HAP-1 (cell line): ENCODE results near the gene SNAI3.

ENCODE experiments used
- DNase-seq, 2 experiments: peaks; one replicate each; pipeline ENCODE4 v3.0.0-alpha.2; 2016 to 2020; ENCODE audit warnings: low spot score in 2 of 2
- H3K27me3 ChIP-seq: fragments of 250-450 bp; sonication (Bioruptor Pico); 2 replicates; pipeline ENCODE4 v1.5.1; 2020; ENCODE audit warnings: low read depth, mild to moderate bottlenecking, moderate library complexity
- H3K36me3 ChIP-seq: fragments of 250-450 bp; sonication (Bioruptor Pico); replicated peaks from 2 replicates; pipeline ENCODE4 v1.5.1; 2020; ENCODE audit warnings: mild to moderate bottlenecking
- H3K4me1 ChIP-seq: fragments of 250-450 bp; sonication (Bioruptor Pico); 2 replicates; pipeline ENCODE4 v1.5.1; 2020; ENCODE audit warnings: mild to moderate bottlenecking
- H3K4me3 ChIP-seq: fragments of 250-450 bp; sonication (Bioruptor Pico); 2 replicates; pipeline ENCODE4 v1.5.1; 2020; ENCODE audit warnings: mild to moderate bottlenecking, moderate library complexity
- H3K9me3 ChIP-seq: fragments of 250-450 bp; sonication (Bioruptor Pico); 2 replicates; pipeline ENCODE4 v1.5.1; 2020; ENCODE audit warnings: mild to moderate bottlenecking, moderate library complexity
- in situ Hi-C: fragments of 300-500 bp; cut with MboI; formaldehyde crosslinking; loops from 3 replicates; pipeline ENCODE4 v1.14.3; 2020; ENCODE audit warnings: low sequenced_read_pairs, inconsistent platforms, mixed read lengths

Gene SNAI3

DNA sequence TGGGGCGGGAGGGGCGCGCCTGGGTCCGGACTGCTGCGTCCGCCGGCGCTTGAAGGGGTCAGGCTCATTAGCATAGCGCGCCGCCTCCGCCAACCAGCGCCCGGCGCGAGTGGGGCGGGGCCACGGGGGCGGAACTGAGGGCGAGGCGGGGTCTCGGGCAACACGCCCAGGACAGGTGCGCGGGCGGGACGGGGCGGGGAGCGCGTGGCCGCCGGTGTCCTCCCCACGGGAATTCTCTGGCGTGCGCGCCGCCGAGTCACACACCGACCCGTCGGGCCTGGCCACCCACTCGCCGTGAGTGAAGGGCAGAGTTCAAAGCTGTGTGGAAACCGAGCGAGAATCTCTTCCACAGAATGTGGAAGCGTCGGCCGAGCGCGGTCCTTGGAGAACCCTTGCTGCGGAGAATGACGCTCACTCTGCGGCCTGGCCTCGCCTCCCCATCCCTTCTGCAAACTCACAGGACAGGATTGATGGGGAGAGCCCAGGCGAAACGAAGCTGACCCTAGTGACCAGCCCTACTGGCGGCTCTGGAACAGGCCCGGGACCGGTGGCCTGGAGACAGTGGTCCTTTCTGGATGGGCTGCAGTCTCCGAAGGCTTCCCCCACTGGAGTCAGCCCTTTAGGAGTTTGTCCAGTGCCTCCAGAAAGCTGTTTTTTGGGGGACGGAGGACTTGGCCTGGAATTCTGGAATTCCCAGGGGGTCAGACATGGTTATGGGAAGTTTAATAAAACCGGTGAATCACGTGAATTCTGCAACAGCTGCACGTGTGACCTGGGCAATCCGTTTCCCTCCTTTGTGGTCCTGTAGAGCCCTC lies at the start of gene SNAI3:
Gene SNAI3 (minus strand): TSS at position 69 of the 815 bp plus-strand sequence. CDS start 101 bp downstream, outside the sequence.
- Histone ChIP-seq H3K4me3 (peak within 1 kb of the TSS; percentile 41), H3K36me3 (no peaks in the 10 kb centered on the region), H3K9me3 (no peaks in the 10 kb centered on the region), H3K27me3 (peaks cover 8% of the 10 kb centered on the region), H3K4me1 (peaks cover 5% of the 10 kb centered on the region; the same call in 1 of the 2 replicates)
- peak; percentile 82 to 93 for DNase-seq
- in situ Hi-C loops, result no loop called here

DNA sequence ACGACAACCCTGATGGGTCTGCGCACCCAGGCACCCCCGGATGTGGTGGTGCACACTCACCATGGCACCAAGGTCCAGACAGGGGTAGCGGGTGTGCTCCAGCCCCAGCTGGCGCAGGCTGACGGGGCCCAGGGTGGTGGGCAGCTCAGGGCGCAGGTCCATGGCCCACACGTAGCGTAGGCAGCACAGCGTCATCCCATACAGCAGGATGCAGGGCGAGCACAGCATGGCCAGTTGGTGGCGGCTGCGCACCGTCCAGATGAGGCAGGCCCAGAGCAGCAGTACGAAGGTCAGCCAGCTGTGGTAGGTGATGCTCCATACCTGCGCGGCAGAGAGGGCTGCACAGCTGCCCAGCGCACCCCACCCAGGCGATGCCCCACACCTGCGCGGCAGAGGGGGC lies 49.8 kb upstream of the SNAI3 start:
- Histone ChIP-seq H3K27me3 (no peaks in the 10 kb centered on the region), H3K9me3 (no peaks in the 10 kb centered on the region), H3K4me1 (no peaks in the 10 kb centered on the region), H3K4me3 (no peak overlapping the region), H3K36me3 (peaks cover 71% of the 10 kb centered on the region)
- DNase-seq, result no peak
- in situ Hi-C loops, result no loop called here

DNA sequence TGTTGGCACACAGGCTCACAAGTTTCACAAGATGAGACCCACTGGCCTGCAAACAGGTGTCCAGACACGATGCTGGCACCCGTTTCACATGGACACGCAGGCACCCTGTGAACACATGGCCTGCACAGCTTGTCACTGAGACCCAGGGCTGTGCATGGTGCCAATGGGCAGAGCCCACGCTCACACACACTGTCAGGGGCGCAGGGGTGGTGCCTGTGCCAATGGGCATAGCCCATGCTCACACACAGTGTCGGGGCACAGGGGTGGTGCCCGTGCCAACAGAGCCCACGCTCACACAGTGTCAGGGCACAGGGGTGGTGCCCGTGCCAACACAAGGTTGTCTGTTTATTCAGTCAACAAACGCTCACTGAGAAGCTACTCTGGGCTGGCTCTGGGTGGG lies 49.3 kb upstream of the SNAI3 start:
- DNase-seq, result no peak
- H3K36me3 ChIP-seq, result peaks cover 76% of the 10 kb centered on the region
- H3K4me3 ChIP-seq, result no peak overlapping the region
- no peaks in the 10 kb centered on the region for H3K9me3 ChIP-seq
- in situ Hi-C loops, result no loop called here
- H3K4me1 ChIP-seq, result no peaks in the 10 kb centered on the region
- H3K27me3 ChIP-seq, result no peaks in the 10 kb centered on the region

DNA sequence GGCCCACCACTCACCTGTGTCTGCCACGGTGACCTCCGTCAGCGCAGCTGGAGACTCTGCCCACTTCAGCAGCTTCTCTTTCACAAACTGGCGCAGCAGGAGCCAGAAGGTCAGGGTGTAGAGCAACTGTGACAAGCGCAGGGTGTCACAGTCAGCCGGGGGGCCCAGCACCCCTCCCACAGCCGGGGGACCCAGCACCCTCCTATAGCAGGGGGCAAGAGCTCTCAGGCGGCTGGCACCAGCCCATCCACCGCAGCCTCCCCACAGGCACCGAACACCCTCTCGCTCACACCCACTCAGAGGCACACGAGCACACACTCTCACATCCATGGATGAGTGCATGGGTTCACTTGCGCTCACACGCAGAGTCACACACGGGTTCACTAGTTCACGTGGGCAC lies 48.8 kb upstream of the SNAI3 start:
- peaks cover 73% of the 10 kb centered on the region for H3K36me3 ChIP-seq
- in situ Hi-C loops, result no loop called here
- DNase-seq, result no peak
- H3K4me1 ChIP-seq, result no peaks in the 10 kb centered on the region
- no peak overlapping the region for H3K4me3 ChIP-seq
- H3K27me3 ChIP-seq, result no peaks in the 10 kb centered on the region
- no peaks in the 10 kb centered on the region for H3K9me3 ChIP-seq

DNA sequence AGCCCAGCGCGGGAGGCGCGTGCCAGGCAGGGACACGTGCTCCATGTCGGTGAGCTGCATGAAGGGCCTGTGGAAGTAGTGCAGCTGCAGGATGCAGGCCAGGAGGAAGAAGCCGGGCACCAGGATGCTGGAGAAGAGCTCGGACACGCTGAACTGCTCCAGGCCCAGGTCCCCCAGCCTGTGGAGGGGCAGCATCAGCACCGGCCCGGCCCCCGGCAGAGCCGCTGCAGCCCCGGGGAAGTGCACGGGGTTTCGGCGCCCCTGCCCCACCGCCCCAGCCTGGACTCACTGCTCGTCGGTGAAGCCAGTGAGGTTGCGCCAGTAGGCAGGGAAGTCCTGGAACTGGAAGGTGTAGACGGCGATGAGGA lies 48.0 kb upstream of the SNAI3 start:
- in situ Hi-C loops, result no loop called here
- Histone ChIP-seq H3K36me3 (peaks cover 72% of the 10 kb centered on the region), H3K4me3 (no peak overlapping the region), H3K9me3 (no peaks in the 10 kb centered on the region), H3K27me3 (no peaks in the 10 kb centered on the region), H3K4me1 (no peaks in the 10 kb centered on the region)
- DNase-seq, result no peak

DNA sequence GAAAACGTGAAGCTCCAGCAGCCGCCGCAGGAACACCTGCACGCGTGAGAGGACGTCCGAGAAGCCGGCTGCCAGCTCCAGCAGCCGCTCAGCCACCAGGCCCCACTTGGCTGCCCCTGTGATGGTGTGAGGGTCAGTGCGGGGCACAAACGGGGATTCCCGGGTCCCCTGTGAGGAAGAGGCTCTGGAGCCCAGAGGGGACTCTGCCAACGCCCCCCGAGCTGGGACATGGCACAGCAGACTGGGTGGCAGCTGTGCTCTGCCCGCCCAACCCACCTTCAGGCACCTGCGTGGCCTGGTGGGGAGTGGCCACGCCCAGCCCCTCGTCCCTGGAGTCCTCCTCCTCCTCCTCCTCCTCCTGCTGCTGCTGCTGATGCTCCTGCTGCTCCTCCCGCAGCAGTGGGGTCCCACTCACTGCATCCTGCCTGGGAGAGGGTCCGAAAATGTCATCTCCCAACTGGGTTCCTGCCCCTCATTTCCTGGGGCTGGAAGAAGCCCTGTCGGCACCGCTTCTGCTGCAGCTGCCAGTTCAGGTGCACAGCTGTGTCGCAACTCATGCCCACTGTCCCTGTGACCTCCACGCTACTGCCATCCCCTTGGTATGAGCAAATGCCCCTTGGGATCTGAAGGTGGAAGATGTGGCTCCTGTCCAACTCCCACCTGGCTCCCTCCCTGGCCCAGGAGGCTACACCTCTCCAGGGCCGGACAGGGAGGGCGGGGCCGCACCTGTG lies 47.5 kb upstream of the SNAI3 start:
- in situ Hi-C loops, result no loop called here
- Histone ChIP-seq H3K36me3 (peaks cover 72% of the 10 kb centered on the region), H3K4me1 (no peaks in the 10 kb centered on the region), H3K9me3 (no peaks in the 10 kb centered on the region), H3K27me3 (no peaks in the 10 kb centered on the region), H3K4me3 (no peak overlapping the region)
- DNase-seq, result no peak

DNA sequence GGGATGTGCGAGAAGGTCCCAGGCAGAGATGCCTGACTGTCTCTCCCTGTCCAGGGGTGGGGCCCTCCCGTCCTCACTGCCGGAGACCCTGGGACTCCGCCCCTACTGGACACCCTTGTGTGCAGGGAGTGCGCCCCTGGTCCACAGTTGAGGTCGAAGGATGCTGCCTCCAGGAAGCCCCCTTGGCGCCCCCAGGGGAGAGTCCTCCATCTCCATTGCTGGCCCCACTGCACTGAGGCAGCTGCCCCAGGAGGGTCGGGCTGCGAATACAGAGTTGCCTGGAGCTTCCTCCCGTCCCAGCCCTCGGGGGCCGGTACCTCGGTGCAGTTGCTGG lies 46.6 kb upstream of the SNAI3 start:
- Histone ChIP-seq H3K4me1 (no peaks in the 10 kb centered on the region), H3K27me3 (no peaks in the 10 kb centered on the region), H3K4me3 (no peak overlapping the region), H3K36me3 (peaks cover 66% of the 10 kb centered on the region), H3K9me3 (no peaks in the 10 kb centered on the region)
- in situ Hi-C loops, result no loop called here
- DNase-seq, result no peak

DNA sequence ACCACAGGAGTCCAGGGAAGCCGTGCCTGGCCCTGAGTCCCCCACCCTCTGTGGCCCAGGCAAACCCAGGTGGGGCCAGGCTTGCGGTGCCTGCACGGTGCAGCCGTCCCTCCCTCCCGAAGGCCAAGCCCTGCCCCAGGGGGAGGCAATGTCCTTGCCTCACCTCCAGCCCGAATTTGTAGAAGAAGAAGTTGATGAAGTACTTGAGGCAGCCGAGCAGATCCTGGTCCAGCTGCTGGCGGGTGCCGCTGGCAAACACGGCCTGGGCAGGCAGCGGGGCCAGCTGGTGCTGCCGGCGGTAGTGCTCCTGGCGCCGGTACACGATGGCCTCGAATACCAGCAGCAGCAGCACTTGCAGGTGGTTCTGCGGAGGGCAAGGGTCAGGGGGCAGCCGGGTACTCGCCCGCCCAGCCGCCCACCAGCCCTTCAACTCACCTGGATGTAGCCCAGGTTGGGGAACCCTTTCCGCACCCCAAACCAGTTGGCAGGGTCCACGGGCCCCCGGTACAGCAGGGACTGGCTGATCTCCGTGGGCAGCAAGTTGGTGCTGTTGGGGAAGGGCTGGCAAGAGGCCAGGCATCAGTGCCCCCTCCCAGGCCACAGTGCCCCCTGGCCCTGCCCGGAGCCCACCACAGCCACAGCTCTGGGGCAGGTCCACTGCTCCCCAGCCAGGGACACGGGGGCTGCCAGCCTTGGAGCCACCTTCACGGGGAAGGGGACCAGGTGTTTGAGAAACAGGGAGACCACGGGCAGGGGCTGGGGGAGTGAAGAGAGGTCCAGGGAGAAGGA lies 46.1 kb upstream of the SNAI3 start:
- no peak overlapping the region for H3K4me3 ChIP-seq
- in situ Hi-C loops, result no loop called here
- DNase-seq, result no peak
- H3K4me1 ChIP-seq, result no peaks in the 10 kb centered on the region
- no peaks in the 10 kb centered on the region for H3K27me3 ChIP-seq
- H3K36me3 ChIP-seq, result peaks cover 66% of the 10 kb centered on the region
- H3K9me3 ChIP-seq, result no peaks in the 10 kb centered on the region

DNA sequence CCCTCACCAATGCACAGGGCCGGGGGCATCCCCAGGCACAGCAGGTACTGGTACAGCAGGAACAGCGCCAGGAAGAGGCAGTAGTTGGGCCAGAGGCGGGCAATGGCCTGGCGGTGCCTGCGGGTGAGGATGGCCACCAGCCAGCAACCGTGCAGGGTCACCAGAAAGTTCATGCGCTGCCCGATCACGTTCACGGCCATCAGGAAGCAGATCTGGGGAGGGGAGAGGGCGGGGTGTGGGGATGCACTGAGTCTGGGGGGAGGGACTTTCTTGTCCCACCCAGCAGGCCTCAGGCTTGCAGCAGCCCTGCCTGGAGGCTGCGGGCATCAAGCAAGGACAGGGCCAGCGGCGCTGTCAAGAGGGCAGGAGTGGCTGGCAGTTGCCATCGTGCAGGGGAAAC lies 45.4 kb upstream of the SNAI3 start:
- DNase-seq, result no peak
- Histone ChIP-seq H3K4me3 (no peak overlapping the region), H3K27me3 (no peaks in the 10 kb centered on the region), H3K36me3 (peaks cover 65% of the 10 kb centered on the region), H3K9me3 (no peaks in the 10 kb centered on the region), H3K4me1 (no peaks in the 10 kb centered on the region)
- in situ Hi-C loops, result no loop called here

DNA sequence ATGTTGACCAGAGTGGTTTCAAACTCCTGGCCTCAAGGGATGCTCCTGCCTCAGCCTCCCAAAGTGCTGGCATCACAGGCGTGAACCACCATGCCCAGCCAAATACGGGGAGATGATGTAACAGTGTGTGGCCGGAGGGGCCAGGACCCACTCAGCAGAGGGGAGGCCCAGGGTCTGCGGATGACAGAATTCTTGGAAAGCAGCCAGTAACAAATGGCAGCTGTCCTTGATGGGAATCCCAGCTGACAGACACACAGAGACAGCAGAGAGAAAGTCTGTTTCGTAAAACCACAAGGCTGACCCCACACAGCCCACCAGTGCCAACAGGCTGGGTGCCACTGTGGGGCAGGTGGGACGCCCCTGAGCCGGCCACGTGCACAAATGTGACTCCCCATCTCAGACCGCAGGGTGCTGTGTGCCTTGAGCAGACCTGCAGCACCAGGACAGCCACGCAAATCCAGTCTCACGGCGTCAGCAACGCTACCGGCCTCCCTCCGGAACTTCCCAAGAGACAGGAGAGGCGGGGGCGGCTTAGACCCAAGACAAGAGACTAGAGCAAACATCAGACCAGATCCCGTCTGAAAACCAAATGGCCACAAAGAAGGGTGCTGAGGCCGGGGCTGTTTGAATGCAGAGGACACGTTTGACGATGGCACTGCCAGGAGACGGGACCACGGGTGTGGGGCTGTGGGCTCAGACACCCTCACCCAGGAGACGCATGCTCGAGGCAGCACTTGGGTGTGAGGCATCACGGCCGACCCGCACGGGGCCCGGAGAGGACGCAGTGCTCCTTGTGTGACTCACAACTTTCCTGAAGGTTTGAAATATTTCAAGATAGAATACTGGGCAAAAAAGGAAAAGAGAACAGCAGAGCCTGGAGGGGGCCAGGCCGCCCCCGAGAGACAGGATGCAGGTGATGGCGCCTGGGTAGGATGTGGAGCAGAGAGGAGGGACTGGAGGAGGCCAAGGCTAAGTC lies 44.6 kb upstream of the SNAI3 start:
- H3K36me3 ChIP-seq, result peaks cover 69% of the 10 kb centered on the region
- in situ Hi-C loops, result no loop called here
- H3K27me3 ChIP-seq, result no peaks in the 10 kb centered on the region
- no peaks in the 10 kb centered on the region for H3K9me3 ChIP-seq
- no peak for DNase-seq
- no peak overlapping the region for H3K4me3 ChIP-seq
- no peaks in the 10 kb centered on the region for H3K4me1 ChIP-seq

DNA sequence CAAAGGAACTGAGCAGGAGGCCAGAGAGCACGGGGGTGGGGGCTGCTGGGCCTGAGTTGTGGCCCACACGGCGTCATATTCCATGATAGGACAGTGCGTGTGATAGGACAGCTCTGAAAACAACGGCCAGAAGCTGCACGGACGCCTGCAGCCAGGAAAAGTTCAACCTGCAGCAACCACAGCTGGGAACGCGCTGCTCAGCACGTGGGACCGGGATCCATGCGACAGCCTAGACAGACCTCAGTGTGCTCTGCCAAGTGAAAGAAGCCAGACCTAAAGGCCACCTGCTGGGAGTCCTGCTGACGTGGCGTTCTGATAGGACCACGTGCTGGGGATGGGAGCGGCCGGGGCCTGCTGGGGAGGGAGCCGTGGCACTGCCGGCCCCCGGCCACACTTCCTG lies 41.6 kb upstream of the SNAI3 start:
- Histone ChIP-seq H3K27me3 (no peaks in the 10 kb centered on the region), H3K4me1 (no peaks in the 10 kb centered on the region), H3K36me3 (peaks cover 68% of the 10 kb centered on the region), H3K4me3 (no peak overlapping the region), H3K9me3 (no peaks in the 10 kb centered on the region)
- in situ Hi-C loops, result no loop called here
- DNase-seq, result no peak

DNA sequence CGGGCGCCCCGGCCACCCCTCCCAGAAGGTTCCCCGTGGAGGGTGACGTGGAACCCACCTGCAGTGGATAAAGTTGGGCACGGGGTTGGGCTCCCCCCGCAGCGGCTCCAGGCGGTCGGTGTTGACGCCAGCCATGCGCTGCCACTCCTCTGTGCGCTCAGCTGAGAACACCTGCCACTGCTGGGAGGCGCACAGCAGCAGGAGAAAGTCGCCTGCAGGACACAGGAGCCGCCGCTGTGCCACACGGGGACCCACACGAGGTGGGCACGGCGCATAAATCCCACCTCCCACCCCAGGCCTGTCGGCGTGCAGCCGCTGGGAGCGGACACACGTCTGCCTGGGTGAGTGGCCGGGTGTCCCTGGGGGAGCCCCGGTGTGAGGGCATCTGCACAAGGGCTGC lies 40.7 kb upstream of the SNAI3 start:
- no peaks in the 10 kb centered on the region for H3K9me3 ChIP-seq
- no peaks in the 10 kb centered on the region for H3K27me3 ChIP-seq
- H3K36me3 ChIP-seq, result peaks cover 66% of the 10 kb centered on the region
- in situ Hi-C loops, result no loop called here
- no peaks in the 10 kb centered on the region for H3K4me1 ChIP-seq
- no peak overlapping the region for H3K4me3 ChIP-seq
- DNase-seq, result no peak

DNA sequence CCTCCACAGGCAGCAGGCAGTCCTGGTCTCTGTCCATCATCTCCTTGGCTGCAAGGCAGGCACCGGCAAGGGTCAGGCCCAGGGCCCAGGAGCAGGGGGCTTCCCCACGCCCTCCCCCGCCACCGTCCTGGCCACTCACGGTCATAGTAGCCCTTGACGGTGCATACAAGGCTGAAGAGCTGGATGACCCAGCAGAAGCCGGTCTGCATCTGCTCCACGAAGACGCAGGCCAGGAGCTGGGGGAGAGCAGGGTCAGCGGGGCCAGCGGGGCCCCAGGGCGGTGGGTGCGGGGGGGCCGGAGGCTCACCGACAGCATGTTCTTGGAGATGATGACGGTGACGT lies 40.1 kb upstream of the SNAI3 start:
- in situ Hi-C loops, result no loop called here
- Histone ChIP-seq H3K4me3 (no peak overlapping the region), H3K4me1 (no peaks in the 10 kb centered on the region), H3K27me3 (no peaks in the 10 kb centered on the region), H3K9me3 (no peaks in the 10 kb centered on the region), H3K36me3 (peaks cover 69% of the 10 kb centered on the region)
- DNase-seq, result no peak
